GM19397 (cell line): ENCODE measurements around the gene USP15.
"Not testable (repeated sequence)": the region's sequence is repeated elsewhere in the genome, so short reads cannot be mapped to it uniquely, and the experiment has no call there.

Experiments
- ATAC-seq: cut with Tn5 transposase; IDR thresholded peaks from one replicate; pipeline ENCODE4 v1.9.1; 2021; ENCODE audit warnings: mild to moderate bottlenecking, moderate library complexity; ENCODE audit not compliant: unreplicated experiment

The USP15 gene

DNA sequence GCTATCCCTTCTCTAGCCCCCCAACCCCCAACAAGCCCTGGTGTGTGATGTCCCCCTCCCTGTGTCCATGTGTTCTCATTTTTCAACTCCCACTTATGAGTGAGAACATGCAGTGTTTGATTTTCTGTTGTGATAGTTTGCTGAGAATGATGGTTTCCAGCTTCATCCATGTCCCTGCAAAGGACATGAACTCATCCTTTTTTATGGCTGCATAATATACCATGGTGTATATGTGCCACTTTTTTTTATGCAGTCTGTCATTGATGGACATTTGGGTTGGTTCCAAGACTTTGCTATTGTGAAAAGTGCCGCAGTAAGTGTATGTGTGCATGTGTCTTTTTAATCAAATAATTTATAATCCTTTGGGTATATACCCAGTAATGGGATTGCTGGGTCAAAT, 104.5 kb downstream of the USP15 start:
- ATAC-seq: not testable (repeated sequence)

DNA sequence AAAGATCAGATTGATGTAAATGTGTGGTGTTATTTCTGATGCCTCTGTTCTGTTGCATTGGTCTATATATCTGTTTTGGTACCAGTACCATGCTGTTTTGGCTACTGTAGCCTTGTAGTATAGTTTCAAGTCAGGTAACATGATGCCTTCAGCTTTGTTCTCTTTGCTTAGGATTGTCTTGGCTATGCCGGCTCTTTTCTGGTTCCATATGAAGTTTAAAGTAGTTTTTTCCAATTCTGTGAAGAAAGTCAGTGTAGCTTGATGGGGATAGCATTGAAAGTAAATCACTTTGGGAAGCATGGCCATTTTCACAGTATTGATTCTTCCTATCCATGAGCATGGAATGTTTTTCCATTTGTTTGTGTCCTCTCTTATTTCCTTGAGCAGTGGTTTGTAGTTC, 105.6 kb downstream of the USP15 start:
- ATAC-seq: not testable (repeated sequence)

DNA sequence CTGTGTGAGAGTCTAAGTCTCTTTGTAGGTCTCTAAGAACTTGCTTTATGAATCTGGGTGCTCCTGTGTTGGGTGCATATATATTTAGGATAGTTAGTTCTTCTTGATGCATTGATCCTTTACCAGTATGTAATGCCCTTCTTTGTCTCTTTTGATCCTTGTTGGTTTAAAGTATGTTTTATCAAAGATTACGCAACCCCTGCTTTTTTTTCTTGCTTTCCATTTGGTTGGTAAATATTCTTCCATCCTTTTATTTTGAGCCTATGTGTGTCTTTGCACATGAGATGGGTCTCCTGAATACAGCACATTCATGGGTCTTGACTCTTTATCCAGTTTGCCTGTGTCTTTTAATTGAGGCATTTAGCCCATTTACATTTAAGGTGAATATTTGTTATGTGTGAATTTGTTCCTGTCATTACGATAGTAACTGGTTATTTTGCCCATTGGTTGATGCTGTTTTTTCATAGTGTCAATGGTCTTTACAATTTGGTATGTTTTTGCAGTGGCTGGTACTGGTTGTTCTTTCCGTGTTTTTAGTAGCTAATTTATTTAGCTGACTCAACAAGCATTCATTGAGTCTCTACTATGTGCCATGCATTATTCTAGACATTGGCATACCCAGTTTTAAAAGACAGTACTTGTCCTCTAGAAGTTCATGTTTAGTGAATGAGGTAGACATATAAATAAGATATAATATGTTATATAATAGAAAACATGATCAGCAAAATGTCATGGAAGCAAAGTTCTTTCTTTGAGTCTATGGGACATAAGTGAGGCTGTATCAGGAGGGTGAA, 108.4 kb downstream of the USP15 start:
- ATAC-seq: not testable (repeated sequence)

DNA sequence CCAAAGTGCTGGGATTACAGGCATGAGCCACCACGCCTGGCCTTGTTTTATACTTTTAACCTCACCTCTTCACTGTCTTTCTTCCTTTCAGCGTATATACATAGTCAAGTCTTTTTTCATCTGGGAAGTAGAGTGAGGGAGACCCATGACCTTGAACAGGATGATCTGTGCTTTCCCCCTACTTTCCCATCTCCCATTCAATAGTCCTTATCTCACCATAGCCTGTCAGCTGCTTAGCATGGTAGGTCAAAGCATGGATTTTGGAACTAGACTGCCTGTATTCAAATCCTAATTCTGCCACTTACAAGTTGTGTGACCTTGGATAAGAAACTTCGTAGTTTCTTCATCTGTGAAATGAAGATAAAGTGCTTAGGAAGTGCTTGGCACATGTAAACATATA, 110.0 kb downstream of the USP15 start:
- ATAC-seq: no peak

- no peak for ATAC-seq
Observed at GRCh38 chr12:62371661-62372060, 111.5 kb downstream of the USP15 start.

DNA sequence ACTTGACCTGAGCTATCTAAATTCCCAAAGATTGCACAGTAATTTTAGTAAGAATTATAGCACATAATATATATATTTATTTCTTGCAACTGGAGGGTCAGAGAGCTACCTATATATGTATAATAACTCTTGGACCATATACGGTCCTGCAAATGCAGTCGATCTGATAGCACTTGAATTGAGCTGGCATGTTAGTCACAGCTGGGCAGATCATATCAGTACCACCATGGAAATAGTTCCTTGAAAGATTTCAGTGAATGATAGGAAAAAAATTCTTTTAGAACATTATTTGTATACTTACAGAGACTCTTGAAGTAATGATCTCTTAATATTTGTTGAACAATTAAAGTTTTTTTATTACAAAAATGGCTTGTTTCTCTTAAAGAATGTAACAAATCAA, 111.9 kb downstream of the USP15 start:
- no peak for ATAC-seq

- ATAC-seq: no peak
Observed at GRCh38 chr12:62372825-62373224, 112.6 kb downstream of the USP15 start.

GRCh38 chr12:62375603-62376002, 115.4 kb downstream of the USP15 start:
- ATAC-seq: no peak

- ATAC-seq: no peak
Observed at GRCh38 chr12:62379026-62379722, 119.0 kb downstream of the USP15 start.

- ATAC-seq: no peak
Observed at GRCh38 chr12:62379723-62380045, 119.5 kb downstream of the USP15 start.

DNA sequence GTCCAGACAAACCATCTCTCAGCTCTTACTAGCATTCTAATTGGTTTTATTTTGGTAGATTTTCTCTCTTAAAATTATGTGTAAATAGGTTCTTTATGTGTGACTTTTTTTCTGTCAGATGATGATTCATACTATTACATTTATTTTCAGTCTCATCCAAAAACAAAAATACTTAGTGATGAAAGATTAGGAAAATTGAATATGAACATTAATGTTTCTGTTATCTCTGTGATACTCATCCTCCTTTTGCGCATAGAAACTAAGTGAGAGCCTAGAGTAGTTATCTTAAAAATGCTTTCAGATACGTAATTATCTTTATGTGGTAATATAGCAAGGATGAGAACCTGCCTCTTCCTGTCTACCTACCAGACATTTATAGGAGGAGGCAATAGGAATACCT, 122.3 kb downstream of the USP15 start:
- ATAC-seq: no peak

GRCh38 chr12:62396750-62397149, 136.5 kb downstream of the USP15 start:
- ATAC-seq: no peak

DNA sequence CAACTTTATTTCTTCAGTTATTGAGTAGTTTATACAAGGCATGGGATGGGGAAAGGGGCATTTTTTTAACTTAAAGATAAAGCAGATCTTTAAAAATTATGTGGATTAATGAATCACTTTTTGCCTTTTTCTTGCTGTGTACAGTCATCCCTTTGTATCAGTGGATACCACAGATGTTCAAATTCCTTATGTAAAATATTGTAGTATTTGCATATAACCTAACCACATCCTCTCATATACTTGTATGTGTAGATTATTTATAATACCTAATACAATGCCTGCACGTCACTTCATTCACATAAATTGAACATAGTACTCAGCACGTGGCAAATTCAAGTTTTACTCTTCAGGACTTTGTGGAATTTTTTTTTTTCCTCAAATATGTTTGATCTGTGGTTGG, 139.9 kb downstream of the USP15 start:
- ATAC-seq: no peak

- ATAC-seq: no peak
Observed at GRCh38 chr12:62401631-62402030, 141.4 kb downstream of the USP15 start.

DNA sequence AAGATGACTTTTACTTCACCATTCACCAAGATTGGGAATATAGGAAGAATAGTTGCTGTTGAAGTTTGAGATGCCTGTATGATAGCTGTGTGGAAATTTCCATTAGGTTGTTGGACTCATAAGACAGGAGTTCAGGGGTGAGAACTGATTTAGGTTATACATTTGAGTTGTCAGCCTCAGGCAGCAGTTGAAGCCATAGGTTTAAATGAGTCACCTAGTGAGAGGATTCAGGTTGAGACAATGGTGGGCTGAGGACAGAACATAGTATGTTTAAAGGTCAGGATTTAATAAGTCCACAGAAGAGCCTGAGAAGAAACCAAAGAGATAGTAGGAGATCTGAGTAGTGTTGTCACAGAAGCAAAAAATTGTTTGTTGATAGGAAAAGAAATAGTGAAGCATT, 142.8 kb downstream of the USP15 start:
- ATAC-seq: no peak

DNA sequence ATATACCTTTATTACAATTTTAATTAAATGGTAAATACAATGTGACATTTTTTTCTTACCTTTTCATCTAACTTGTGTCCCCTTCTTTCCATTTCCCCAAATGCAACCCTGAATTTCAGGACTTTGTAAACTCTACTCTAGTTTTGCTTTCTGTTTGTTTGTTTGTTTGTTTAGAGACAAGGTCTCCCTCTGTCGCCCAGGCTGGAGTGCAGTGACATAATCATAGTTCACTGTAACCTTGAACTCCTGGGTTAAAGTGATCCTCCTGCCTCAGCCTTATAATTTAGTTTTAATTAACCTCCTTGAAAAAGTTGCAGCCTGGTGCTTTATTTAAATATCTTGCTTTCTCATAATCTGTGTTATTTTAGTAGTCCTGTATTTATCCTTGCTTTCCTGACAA, 147.4 kb downstream of the USP15 start:
- ATAC-seq: no peak

DNA sequence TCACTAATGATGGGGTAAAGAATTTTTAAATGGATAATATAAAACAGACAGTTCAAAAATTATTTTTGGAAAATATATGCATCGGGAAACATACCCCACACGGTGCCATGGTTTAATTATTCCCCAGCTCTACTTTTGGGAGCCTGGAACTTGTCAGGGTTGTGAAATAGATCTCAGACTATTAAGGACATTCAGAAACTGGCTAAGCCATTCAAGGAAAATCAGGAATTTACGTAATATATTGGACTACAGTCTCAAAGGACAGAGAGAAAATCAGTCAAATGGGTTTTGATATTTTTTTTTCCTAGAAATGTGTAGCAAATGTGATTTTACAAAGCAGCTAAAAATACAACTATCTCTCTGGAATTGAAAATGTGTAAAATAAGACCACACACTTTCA, 148.9 kb downstream of the USP15 start:
- no peak for ATAC-seq

GRCh38 chr12:62414180-62414579, 154.0 kb downstream of the USP15 start:
- no peak for ATAC-seq

DNA sequence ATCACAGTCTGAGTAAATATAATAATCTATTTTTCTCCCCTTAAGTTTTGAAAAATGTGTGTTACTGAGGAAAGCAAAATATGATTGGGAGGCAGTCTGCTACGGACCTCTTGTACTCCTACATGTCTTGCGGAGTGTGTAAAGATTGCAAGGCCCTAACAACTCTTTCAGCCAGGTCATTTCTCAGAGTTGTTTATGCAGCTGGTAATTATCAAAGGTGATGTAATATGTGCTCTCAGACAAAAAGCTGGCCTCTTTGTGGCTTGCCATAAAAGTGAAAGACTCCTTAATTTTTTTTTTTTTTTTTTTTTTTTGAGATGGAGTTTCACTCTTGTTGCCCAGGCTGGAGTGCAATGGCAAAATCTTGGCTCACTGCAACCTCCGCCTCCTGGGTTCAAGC, 165.9 kb downstream of the USP15 start:
- no peak for ATAC-seq

DNA sequence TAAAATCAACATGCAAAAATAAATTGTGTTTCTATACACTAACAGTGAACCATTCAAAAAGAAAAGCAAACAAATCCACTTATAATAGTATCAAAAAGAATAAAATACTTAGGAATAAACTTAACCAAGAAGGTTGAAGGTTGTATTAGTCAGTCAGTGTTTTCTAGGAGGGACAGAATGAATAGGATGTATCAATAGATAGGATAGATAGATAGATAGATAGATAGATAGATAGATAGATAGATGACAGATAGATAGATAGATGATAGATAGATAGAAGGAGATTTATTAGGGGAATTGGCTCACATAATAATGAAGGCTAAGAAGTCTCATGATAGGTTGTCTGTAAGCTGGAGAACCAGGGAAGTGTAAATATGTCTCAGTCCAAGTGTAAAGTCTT, 169.3 kb downstream of the USP15 start:
- ATAC-seq: no peak

DNA sequence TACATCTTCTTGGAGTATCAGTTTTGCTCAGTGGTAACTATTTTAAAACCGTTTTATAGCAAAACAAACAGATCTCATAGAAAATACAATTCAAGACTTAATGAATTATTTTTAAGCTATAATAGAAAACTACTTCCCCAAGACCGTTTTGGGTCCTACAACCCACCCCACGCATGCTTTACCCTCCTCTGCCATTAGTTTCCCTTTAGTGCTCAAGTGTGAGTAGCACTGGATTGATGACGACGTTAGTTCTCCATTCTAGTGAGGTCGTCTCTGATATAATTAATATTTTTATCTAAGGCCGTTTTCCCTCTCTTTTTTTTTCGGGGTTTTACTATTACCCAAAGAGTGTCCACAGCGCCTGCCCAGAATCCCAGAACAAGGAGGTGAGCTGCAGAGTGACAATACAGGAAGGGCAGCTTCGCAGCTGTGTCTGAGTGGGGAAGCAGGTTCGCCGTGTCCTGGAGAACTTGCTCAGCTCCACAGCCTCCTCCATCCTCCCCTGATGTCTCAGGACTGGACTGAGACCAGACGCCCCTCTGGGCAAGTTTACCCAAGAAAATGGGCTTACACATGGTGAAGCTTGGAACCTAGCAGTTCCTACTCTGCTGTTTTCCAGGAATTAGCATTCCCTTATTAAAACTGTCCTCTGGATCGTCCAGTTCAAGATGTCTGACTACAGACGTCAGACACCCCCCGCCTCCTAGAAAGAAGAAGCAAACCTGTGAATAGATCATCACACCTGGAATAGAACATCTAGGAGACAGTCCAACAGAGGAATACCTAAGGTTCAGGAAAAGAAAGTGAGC, 174.5 kb downstream of the USP15 start:
- no peak for ATAC-seq
